GM12892 (cell line): ENCODE data around the gene TRPC4.

Experiments used
- POLR2A ChIP-seq: IDR thresholded peaks from 2 replicates; pipeline ENCODE4 v1.6.1; 2011; ENCODE audit warnings: low read depth, low read length, control low read depth
- TAF1 ChIP-seq: IDR thresholded peaks from 2 replicates; pipeline ENCODE4 v1.6.1; 2011; ENCODE audit warnings: low read depth, mild to moderate bottlenecking, control low read depth, low read length, borderline replicate concordance

DNA sequence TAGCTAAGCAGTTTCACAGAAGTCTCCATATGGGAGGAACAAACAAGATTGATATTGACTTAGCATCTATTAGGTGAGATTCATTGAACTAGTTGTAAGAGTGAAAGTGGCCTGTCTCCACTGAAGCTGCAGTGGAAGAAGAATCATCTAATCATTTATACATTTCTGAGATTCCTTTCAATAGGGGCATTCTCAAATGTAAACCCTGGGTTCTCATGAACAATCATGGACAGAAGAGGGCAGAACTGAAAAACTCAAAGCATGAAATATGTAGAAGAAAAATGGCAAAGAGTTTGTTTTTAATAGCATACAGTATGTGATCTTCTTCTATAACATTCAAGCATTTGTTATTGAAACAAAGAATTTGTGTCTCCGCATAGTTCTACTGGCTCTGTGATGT, 253.4 kb downstream of the TRPC4 start:
- TF ChIP-seq POLR2A (no peak), TAF1 (no peak)
